G401 (cell line): ENCODE results near the gene RABGAP1L. TPM values are rescaled to one million over a fixed set of nuclear protein-coding genes. Genes with fewer than 3 reads are reported as not detected.
A peak's percentile ranks its signal among the peaks of the same experiment; 100 is the strongest.
"Not testable (repeated sequence)": the region's sequence is repeated elsewhere in the genome, so short reads cannot be mapped to it uniquely, and the experiment has no call there.

Experiments
- DNase-seq: peaks from one replicate; pipeline ENCODE4 v3.0.0-alpha.2; 2015; ENCODE audit warnings: low spot score
- in situ Hi-C: cut with HindIII; loops from 2 replicates; pipeline ENCODE4 v1.10.0; 2016; ENCODE audit warnings: low sequenced_read_pairs, mixed read lengths
- total RNA-seq: library from RNA; depleted of rRNA; stranded (reverse); fragments of >200 nt; shearing (Covaris generic); gene quantifications from 2 replicates; pipeline ENCODE4 v1.2.3, GENCODE V29; 2014

RABGAP1L gene
- total RNA-seq, 1 experiment from 2014 or later: 23.3 TPM

GRCh38 chr1:174222166-174222949 lies 63.0 kb downstream of the RABGAP1L start:
- no peak for DNase-seq
- in situ Hi-C loops: no loop called here

- DNase-seq: no peak
- in situ Hi-C loops: no loop called here
Measured at GRCh38 chr1:174224641-174225040, 65.3 kb downstream of the RABGAP1L start.

DNA sequence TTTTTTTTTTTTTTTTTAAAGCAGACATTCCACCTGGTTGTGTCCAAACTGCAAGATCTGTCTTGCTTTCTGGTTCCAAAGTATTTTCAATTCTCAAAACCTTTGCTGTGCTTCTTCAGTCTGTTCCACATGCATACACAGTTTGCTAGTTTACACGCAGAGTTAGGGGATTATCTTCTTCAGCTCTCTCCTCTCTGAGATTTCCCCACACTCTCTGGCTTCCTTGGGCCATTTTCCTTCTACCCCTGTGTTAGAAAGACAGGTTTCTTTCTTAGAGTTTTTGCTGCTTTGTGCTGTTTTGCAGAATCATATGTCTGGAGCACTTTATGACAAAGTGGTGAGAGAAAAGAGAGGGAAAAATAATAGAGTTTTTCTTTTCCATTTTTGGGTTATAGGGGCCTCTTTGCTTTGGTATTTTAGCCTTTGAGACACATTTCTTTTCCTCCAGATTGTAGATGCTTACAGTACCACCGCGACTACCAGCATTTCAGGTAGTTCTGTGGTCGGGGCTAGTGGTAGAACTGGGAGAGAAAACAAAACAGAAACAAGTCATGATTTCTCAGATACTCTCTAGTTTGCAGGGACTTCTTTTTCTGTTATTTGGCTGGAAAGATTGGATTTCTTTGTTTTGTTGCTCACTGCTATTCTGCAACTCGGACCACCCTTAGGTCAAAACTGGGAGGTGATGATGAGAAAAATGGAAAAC lies 66.3 kb downstream of the RABGAP1L start:
- in situ Hi-C loops: no loop called here
- DNase-seq: no peak

- no peak for DNase-seq
- in situ Hi-C loops: no loop called here
Measured at GRCh38 chr1:174230399-174230798, 71.1 kb downstream of the RABGAP1L start.

- no peak for DNase-seq
- in situ Hi-C loops: no loop called here
Measured at GRCh38 chr1:174232761-174233160, 73.4 kb downstream of the RABGAP1L start.

DNA sequence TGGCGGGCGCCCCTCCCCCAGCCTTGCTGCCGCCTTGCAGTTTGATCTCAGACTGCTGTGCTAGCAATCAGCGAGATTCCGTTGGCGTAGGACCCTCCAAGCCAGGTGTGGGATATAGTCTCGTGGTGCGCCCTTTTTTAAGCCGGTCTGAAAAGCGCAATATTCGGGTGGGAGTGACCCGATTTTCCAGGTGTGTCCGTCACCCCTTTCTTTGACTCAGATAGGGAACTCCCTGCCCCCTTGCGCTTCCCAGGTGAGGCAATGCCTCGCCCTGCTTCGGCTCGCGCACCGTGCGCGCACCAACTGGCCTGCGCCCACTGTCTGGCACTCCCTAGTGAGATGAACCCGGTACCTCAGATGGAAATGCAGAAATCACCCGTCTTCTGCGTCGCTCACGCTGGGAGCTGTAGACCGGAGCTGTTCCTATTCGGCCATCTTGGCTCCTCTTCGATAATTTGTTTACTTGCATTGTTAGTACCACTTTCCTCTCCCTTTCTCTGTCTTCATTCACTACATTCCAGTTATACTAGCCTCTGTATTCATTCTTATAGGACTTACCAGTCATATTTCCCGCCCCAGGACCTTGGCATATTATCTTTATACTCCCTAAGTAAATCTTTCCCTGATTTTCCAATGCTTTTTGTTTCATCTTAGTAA lies 79.7 kb downstream of the RABGAP1L start:
- DNase-seq, in situ Hi-C loops: not testable (repeated sequence)

GRCh38 chr1:174239541-174239940 lies 80.2 kb downstream of the RABGAP1L start:
- DNase-seq: no peak
- in situ Hi-C loops: no loop called here

DNA sequence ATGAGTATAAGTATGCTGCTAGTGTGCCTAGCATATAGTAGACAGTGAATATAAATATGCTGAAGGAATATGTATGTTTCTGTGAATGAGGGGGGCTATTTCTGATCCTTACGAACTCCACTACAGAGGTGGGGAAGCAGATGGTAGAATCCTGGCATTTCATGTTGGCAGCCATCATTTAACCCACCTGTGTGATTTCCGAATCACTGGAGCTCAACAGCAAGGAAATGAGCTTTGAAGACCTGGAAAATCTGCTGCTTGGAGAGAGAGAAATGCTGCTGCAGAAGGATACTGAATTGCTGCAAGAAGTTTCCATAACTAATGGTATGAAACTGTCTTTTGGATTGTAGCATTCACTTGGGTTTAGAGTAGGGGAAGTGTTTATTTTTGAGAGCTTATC lies 83.5 kb downstream of the RABGAP1L start:
- in situ Hi-C loops: no loop called here
- peak; percentile 83 for DNase-seq

GRCh38 chr1:174243451-174244000 lies 84.2 kb downstream of the RABGAP1L start:
- no peak for DNase-seq
- in situ Hi-C loops: no loop called here

- DNase-seq: no peak
- in situ Hi-C loops: no loop called here
Measured at GRCh38 chr1:174244017-174244416, 84.7 kb downstream of the RABGAP1L start.

GRCh38 chr1:174247472-174247871 lies 88.2 kb downstream of the RABGAP1L start:
- in situ Hi-C loops: no loop called here
- DNase-seq: no peak

DNA sequence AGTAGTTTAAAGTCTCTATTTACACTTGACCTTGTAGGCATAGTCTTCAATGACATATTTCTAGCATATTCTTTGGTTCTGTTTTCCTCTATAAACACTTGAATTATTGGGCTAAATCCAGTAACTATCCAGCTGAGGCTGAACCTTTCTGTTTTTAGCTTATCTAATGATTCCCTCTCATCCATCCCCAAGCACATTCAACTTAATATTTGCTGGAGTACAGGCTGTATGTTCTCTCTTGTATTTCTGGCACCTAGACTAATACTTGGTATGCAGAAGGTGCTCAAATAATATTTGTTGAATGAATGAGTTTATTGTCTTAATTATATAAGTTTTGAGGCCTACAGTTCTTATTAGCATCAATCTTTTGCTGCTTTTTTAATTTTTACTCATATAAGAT lies 88.7 kb downstream of the RABGAP1L start:
- in situ Hi-C loops: no loop called here
- no peak for DNase-seq

GRCh38 chr1:174256386-174256785 lies 97.1 kb downstream of the RABGAP1L start:
- DNase-seq, in situ Hi-C loops: not testable (repeated sequence)

- in situ Hi-C loops: no loop called here
- DNase-seq: peak; percentile 68
Measured at GRCh38 chr1:174258148-174258550, 98.8 kb downstream of the RABGAP1L start.

DNA sequence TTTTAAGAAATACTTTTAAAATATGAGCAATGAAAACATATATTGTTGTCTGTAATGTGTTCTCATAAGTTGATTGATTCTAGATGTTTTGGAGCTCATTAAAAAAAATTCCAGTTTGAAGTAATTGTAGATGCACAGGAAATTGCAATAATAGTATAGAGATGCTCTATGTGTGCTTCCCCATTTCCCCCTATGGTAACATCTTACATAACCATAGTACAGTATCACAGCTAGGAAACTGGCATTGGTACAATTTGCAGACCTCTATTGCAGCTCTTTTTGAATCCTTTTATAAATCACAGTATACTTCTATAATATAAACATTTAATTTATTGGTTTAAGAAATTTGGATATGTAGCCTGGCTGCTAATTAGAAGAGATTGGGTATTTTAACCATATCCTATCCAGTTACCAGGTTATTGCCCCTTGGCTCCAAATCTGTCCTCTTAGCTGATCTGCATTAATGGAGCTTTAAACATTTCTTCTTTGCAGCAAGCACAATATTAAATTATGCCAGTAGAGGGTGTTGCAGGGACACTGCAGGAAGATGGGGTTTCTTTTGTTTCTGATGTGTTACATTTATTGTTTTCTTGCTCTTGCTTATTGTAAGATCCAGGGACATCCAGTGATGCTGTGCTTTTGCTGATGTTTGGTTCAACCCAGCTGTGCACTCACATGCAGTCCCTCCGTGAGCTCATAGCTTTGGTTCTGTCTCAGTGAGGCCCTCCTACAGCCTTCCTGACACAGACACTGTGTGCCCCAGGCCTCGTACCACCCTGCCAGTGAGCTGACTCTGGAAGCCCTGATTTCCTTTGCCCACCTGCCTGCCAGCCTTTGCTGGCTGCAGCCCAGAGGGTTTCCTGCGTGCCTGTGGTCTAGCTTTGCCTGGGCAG lies 103.3 kb downstream of the RABGAP1L start:
- in situ Hi-C loops: no loop called here
- peak; percentile 84 for DNase-seq

DNA sequence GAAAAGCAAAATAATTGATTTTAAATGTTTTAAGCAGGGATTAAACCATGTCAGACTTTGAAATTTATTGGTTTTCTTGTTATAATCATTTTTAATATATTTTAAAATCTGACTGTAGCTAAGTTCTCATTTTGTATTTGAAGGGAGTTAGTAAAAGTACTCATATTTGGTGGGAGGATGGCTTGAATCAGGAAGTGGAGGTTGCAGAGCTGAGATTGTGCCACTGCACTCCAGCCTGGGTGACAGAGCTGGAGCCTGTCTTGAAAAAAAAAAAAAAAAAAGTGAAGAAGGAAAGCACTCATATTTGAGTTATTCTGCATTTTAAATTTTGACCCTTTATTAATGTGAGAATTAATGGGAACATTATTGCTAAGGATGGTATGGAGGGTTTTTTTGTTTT lies 106.0 kb downstream of the RABGAP1L start:
- in situ Hi-C loops: no loop called here
- DNase-seq: no peak

- in situ Hi-C loops: no loop called here
- DNase-seq: no peak
Measured at GRCh38 chr1:174266476-174266875, 107.2 kb downstream of the RABGAP1L start.

GRCh38 chr1:174266991-174267612 lies 107.8 kb downstream of the RABGAP1L start:
- no peak for DNase-seq
- in situ Hi-C loops: no loop called here
